ENCODE data around the gene KIF18A.
A peak's percentile ranks its signal among the peaks of the same experiment; 100 is the strongest.
"Not testable (repeated sequence)": the region's sequence is repeated elsewhere in the genome, so short reads cannot be mapped to it uniquely, and the experiment has no call there.

The KIF18A gene

DNA sequence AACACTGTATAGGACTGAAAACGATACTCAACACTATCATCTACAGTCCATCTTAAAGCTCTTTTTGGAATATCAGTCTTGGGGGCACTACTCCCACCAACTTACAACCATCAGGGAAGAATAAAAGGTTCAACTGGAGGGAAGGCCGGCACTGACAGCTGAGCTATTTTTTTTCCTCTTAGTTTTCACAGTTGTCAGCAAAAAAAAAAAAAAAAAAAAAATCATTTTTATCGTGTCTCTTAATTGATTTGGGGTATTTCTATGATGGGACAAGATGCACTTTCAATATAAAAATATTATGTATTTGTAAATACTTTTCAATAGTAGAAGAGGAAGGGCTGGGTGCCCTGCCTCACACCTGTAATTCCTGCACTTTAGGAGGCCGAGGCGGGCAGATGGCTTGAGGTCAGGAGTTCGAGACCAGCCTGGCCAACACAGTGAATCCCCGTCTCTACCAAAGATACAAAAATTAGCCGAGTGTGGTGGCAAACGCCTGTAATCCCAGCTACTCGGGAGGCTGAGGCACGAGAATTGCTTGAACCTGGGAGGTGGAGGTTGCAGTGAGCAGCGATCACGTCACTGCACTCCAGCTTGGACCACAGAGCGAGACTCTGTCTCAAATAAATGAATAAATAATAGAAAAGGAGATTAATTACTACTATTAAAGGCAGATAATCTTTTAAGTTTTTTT is 1.5 kb downstream of the KIF18A start:
- peak in 1 of 5 experiments; percentile 12 for DNase-seq

DNA sequence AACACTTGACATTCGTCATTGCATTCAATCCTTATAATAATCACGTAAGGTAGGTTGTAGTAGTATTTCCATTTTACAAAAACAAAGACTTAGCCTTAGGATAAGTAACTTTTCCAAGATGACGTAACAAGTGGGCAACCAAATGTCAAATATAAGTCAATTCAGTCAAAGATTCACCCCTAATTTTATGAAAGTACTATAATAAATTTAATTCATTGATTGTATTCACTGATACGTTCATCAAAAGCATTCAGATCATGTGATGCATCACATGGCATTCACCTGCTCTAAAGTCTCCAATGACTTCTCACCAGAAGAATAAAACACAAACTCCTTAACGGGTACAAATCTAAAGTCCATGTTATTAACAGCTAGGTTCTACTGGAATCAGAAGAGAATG is 2.1 kb downstream of the KIF18A start:
- DNase-seq: peak in 1 of 5 experiments; percentile 34

DNA sequence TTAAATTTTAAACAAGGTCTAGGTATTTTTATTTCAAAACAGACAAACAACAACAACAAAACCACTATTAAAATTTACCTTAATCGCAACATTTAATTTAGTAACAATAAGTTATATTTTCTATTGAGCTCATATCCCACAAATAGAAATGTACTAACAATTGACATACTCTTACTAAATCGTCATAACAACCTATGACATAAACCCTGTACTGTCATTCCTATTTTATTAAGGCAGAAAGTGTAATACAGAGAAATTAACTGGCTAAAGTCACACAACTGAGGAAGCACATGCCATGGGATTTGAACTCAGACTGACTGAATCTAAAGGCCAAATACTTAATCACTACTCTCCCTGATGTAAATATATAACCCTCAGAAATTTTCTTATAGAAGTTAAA is 3.0 kb downstream of the KIF18A start:
- no peak for DNase-seq

DNA sequence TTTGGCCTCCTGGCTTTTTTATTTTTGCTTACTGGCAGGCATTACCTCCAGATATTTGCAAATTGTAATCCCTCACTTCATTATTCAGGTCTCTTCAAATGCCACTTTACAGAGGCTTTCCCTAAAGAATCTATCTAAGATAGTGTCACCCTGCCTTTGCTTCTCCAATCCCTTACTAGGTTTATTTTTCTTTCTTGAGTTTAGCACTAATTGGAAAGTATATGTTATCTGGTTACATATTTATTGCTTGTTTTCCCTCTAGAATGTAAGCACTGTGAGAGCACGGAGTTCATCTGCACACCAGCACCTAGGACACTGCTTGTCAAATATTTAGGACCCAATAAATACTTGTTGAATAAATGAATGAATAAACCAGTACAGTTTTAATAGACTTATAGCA is 3.5 kb downstream of the KIF18A start:
- no peak for DNase-seq

DNA sequence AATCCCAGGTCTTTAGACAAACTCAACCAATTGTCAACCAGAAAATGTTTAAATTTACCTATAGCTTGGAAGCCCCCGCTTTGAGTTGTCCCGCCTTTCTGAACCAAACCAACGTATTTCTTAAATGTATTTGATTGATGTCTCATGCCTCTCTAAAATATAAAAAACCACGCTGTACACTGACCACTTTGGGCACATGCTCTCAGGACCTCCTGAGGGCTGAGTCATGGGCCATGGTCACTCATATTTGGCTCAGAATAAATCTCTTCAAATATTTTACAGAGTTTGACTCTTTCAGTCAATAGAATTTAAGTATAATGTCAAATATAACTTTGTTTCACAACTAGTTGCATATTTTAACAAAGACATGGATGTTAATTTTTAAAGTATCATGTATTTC is 5.7 kb downstream of the KIF18A start:
- DNase-seq: not testable (repeated sequence)

DNA sequence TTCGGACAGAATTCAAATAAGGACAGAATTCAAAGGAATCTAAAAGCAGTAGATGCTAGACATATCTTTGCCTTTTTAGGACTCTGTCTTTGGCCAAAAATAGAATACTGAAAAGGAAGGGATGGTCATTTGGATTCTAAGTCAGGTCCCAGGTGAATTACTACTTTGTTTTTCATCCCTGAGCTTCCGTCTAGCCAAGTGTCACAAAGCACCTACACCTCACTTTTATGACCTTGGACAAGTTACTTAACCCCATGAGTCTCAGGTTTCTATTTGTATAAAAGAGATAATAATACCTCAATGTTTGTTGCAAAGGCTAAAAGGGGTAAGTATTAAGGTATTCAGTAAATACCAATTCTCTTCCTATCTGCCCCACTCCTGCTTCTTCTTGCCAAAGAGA is 7.3 kb downstream of the KIF18A start:
- no peak for DNase-seq

DNA sequence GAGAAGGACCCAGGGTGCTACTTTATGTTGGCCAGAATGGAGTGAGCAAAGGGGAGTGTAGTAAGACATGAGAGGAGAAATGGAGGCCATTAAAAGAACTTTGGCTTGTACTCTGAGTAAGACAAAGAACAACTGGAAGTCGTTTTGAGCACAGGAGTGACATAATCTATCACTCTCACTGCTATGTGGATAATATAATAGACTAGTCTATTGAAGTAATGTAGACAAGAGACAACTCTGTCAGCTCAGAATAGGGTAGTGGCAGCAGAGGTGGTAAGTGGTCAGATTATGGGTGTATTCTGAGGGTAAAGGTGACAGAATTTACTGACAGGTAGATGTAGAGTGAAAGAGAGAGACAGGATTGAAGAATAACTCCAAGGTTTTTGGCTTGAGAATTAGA is 8.2 kb downstream of the KIF18A start:
- no peak for DNase-seq

DNA sequence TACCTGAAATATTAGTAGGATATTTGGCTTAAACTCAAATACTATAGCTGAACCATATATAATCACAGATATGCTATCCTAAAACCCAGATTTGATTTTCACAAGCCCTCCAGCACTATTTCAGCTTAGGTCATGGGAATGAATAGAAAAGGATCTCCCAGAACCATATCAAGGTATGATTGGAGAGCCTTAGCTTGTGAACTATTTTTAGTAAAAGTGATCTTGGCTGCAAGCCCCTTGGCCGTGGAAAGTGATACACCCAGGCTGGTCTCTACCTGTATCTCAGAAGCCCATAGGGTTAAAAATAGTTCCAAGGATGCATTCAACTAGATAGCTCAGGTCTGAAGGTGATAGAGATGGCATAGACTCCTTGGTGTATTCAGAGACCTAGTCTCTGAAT is 9.7 kb downstream of the KIF18A start:
- DNase-seq: no peak

DNA sequence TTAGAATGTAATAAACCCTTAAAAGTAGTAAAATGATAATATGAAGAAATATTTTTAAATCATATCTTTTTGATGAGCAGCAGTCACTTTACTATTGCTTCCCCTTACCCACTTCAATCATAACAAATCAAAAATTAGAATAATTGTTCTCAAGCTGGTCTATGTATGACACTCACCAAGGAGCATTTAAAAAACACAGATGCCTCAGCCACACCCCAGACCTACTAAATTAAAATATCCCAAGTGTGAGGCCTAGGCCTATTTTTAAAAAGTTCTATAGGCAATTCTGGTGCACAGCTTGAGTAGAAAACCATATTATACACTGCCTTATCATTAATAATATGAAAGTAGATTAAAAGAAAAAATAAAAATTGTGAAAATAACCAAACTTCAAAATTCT is 15.2 kb downstream of the KIF18A start:
- no peak for DNase-seq

DNA sequence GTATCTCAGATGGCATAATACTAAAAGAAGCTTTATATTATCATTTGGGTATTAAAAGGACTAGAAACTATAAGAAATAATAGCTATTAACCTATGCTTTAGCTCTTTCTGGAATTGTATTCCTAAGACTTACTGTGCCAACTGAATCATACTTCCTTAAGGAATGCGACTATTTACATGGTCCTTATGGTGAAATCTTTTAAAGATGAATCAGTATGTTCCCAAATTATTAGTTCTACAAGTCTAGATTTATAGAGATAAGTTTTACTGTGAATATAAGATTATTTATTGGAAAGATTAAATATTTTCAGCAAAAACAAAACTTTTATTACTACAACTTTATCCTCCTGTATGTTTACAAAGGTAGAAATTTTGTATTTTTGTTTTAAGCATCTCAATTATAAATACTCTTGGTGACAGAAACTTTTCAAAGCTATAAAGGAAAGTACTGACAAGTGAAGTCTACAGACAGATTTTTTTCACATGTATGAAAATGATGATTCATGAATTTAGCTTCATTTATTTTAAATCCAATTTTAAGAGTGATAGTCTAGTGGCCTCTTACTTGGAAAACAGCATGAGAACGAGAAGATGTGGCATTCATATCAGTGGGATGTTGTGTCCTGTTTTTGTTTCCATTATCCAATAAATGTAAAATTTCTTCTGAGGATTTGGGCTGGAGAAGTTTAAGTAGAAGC is 17.8 kb downstream of the KIF18A start:
- no peak for DNase-seq

DNA sequence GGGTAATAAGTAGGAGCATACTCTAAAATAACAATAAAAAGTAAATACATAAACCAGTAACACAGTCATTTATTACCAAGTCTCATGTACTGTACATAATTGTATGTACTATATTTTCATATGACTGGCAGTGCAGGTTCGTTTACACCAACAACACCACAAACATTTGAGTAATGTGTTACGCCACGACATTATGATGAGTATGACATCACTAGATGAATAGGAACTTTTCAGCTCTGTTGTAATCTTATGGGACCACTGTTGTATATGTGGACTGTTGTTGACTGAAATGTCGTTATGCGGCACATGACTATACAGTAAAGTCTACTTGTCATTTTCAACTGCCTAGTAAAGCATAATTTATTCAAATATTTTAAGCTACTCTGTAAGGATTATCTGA is 18.6 kb downstream of the KIF18A start:
- no peak for DNase-seq

DNA sequence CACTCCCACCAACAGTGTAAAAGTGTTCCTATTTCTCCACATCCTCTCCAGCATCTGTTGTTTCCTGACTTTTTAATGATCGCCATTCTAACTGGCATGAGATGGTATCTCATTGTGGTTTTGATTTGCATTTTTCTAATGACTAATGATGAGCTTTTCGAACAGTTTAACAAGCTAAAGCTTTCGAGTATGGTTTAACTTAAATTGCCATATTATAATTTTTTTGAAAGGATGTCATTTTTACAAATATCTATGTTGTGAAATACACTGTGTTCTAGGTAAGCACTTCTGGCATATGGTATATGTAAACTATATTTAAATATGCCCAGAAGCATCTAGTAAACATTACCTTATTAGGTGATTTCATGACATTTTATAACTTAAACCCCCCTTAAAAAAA is 20.3 kb downstream of the KIF18A start:
- DNase-seq: not testable (repeated sequence)

DNA sequence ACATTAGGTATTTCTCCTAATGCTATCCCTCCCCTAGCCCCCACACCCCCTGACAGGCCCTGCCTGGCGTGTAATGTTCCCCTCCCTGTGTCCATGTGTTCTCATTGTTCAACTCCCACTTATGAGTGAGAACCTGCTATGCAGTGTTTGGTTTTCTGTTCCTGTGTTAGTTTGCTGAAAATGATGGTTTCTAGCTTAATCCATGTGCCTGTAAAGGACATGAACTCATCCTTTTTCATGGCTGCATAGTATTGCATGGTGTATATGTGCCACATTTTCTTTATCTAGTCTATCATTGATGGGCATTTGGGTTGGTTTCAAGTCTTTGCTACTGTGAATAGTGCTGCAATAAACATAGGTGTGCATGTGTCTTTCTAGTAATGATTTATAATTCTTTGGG is 20.8 kb downstream of the KIF18A start:
- not testable (repeated sequence) for DNase-seq

DNA sequence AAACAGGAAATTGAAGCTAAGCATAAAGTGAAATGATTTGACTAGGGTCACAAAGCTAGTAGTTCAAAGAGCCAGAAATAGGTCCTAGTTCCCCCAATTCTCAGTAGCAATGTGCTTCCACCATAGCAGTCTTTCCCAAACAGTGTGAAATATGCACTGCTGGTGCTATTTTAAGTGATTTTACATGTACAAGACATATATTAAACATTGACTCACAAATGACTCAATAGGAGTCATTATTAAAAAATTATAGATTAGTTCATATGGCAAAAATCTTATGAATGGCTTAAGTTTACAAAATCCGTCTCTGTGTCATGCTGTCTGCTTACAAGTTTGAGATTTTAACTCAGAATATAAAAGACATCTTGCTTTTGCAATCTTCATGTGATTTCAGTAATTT is 21.4 kb downstream of the KIF18A start:
- DNase-seq: no peak

DNA sequence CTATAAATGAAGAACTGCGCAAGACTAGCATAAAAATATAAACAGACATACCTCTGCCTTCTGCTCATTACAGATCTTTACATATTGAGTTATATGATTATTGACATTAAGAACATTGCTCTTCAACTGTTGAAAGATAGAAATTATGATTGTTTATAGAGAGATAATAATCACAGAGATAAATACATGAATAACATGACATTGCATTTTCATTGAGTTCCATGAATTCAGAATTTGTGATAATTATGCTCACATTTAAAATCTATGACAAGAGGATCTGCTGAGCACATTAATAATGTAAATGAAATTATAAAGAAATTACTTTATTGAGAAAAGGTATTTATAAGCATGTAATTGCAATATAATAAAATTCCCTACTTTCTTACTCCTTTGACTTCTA is 24.8 kb downstream of the KIF18A start:
- DNase-seq: no peak

DNA sequence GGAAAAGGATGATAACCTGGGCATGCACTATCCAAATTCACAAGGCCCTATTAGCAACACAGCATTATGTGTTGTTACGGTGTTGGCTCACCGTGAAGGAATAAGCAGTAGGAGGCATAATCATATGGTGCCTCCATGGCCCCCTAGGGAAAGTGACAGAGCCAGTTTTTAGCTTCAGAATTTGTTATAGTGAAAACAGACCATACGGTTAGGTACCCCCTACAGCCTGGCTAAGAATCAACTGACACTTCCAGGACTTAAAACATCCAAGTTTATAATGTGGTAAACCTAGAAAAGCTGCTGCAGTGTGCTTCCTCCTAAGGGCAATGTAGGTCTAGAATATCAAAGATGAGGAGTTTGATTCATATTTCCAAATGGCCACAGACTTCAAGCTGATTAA is 30.4 kb downstream of the KIF18A start:
- no peak for DNase-seq

DNA sequence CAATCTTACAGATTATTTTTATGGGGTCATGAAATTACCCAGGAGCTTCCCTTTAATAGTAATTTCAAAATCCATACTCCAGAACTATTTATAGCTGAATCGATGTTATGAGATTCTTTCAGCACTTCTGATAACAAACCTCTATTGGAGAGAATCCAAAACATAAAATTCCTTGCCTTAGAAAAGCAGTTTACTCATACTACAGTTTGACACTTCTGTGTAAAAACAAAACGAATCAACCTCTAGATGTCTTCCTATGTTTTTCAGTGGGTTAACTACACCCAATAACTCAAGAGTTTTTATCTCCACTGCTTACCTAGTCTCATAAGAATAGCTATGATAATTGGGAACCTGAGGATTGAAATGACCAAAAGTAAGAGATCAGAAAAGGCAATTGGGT is 35.6 kb downstream of the KIF18A start:
- DNase-seq: no peak

DNA sequence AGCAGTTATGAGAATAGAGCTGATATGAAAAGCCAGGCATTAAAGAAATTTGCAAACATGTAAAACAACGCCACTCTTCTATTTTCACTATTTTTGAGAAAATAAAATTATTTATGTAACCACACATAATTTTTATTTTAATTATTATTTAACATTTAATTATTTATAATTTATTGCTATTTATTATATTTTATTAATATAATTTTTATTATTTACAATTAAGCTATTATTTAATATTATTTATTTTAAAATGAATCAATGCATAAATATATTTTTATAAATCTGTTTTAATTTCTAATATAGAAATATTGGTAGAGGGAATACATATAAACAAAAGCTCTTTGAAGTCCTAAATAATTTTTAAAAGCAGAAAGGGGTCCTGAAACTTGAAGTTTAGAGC is 36.7 kb downstream of the KIF18A start:
- DNase-seq: no peak

DNA sequence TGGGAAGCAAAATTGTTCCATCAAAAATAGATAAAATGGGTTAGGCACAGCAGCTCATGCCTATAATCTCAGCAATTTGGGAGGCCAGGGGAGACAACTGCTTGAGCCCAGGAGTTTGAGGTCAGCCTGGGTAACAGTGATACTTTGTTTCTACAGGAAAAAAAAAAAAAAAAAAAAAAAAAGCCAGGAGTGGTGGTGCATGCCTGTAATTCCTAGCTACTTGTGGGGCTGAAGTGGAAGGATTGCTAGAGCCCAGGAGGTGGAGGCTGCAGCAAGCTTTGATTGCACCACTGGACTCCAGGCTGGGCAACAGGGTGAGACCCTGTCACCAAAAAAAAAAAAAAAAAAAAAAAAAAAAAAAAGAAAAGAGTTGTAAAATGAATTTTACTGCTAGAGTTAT is 49.6 kb downstream of the KIF18A start:
- no peak for DNase-seq

DNA sequence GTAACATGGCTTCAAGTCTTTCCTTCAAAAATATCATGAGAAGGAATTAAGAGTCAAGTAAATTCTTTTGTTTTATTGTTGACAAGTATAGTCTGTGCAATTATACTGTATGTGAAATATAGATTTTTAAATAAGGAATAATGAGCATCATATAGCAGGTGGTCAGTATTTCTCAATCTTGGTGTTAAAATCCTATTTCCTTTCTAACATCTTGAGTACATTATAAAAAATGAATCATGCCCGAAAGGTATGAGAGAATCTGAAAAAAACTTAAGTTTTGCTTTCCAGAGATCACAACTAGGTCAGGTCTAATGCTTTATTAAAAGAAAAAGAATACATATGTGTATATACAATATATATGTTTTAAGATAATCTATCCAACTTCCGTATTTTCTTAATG is 53.1 kb downstream of the KIF18A start:
- DNase-seq: no peak

DNA sequence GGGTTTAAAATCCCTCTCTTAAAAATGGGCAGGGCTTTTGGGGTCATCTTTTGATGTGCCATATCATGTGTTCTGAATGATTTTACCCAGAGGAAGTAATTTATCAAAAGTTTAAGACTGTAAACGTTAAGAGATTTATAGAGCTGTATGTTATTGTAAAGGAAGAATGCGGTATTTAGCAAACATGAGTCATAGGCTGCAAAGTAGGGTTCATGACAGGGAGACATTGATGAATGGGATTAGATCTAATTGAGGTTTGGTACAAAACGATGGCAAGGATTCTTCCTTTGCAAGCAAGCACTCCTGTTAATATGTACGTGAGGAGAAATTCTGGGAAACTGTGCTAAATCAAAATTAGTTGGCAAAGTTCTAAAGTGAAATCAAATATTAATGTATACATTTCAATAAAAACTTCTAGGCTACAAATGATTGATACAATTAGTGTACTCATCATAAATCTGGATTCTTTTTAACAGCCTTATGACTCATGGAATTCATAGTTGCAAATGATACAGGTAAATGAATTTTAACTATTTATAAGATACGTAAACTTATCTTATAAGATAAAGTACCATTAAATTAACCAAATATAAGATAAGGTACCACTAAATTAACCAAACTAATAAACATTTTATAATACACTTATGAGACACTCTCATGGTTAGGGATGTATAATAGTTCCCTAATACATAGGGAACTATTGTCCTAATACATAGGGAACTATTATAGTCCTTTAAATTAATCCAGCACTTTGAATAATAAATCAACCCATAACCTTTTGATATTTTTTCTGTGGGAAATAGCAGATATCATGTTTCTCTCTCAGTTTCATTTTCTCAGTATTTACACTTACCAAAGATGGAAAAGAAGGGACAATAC is 58.4 kb downstream of the KIF18A start:
- no peak for DNase-seq

DNA sequence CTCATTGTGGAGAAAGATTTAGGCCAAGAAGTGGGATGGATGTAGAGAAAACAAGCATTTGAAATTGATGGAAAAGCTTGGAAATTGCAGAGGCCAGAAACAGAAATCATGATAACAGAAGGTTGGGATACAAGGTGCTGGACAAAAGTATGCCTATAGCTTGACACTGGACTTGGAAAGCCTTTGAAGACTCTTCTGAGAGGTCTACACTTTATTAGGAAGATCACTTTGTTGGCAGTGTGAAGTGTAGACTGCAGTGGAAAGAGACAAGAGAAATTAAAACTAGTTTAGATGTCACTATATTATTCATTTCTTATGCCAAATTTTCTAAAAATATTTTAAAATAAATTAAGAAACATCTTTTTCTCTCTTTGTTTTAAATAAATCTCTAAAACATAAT is 59.1 kb downstream of the KIF18A start:
- no peak for DNase-seq

DNA sequence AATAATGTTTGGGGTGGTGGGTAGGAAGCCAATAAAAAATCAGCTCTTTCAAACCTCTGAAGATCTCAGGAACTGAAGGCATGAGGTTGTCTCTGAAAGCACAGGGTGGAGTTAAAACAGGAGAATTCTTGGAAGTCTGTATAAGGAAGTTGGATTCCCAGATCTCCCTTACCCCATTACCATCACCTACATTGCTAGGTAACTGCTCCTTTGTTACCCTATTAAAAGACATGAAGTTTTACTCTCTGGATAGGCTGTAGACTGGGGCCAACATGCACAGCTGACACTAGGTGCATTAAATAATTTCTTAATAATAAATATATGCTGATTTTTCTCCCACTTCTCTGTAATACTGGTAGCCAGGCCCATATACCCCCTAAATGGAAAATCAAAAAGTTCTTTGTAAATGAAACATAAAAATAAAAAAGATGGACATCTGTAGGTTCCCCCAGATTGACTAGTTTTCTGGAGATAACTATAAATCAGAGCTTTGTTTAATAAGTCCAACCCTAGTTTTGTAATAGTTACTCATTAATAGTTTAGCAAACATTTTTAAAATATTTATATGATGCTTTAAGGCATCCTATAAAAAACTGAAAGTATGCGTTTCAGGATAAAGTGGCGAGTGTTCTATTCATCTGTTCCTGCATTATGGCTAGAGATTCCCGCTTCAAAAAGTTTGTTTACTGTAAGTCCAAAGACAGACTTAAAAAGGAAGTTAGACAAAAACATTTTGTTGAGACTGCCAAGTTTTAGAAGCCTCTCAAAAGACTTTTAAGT is 63.8 kb downstream of the KIF18A start:
- no peak for DNase-seq

Measured in T-helper 2 cell (primary cell).